SK-N-SH (cell line): ENCODE results near the gene NDUFB11. TPM values are rescaled to one million over a fixed set of nuclear protein-coding genes. Genes with fewer than 3 reads are reported as not detected.
"Not testable (repeated sequence)": the region's sequence is repeated elsewhere in the genome, so short reads cannot be mapped to it uniquely, and the experiment has no call there.

ENCODE experiments used
- CTCF ChIA-PET: fragments of 300-600, 350-600 bp; formaldehyde crosslinking; extraction: SDS; loops from one replicate; lab custom pipeline; 2021; lab: Yijun Ruan, JAX
- POLR2A ChIA-PET: fragments of 350-600 bp; sonication (Branson Sonifier 250); formaldehyde crosslinking; extraction: SDS; loops from one replicate; lab custom pipeline; 2020; ENCODE audit warnings: antibody characterized with exemption, inconsistent platforms; lab: Yijun Ruan, JAX
- DNase-seq: peaks from one replicate; pipeline ENCODE4 v3.0.0; 2012
- H2AFZ ChIP-seq: fragments of 200-600 bp; sonication (generic); 2 replicates; pipeline ENCODE4 v1.8.1; 2016; ENCODE audit warnings: antibody characterized with exemption, mild to moderate bottlenecking, low read depth
- H3F3A ChIP-seq: fragments of 200-600 bp; sonication (generic); replicated peaks from 2 replicates; pipeline ENCODE3; 2016; ENCODE audit warnings: antibody characterized with exemption, mild to moderate bottlenecking; ENCODE audit not compliant: insufficient read depth
- H3K27ac ChIP-seq, 2 experiments: fragments of 200-500 bp in 1 of 2; fragments of 200-600 bp in 1 of 2; sonication (Bioruptor generic) in 1 of 2; sonication (generic), shearing (Covaris generic) in 1 of 2; 2 replicates each; pipeline versions ENCODE4 v1.5.1 to v1.6.1; 2014 to 2016; ENCODE audit warnings: low read depth in 2 of 2, inconsistent platforms in 1 of 2, low read length in 1 of 2, mild to moderate bottlenecking in 1 of 2, mixed read lengths in 1 of 2
- H3K27me3 ChIP-seq: fragments of 200-600 bp; sonication (generic), shearing (Covaris generic); 2 replicates; pipeline ENCODE4 v1.6.1; 2016; ENCODE audit warnings: mixed run types; ENCODE audit not compliant: insufficient read depth
- H3K36me3 ChIP-seq, 2 experiments: fragments of 200-500 bp in 1 of 2; fragments of 200-600 bp in 1 of 2; sonication (Bioruptor generic) in 1 of 2; sonication (generic) in 1 of 2; replicated peaks in 1 of 2; 2 replicates each; pipeline versions ENCODE3 to v1.5.1; 2014 to 2016; ENCODE audit warnings: low read length in 1 of 2, mild to moderate bottlenecking in 1 of 2; ENCODE audit not compliant: insufficient read depth in 2 of 2, control insufficient read depth in 1 of 2
- H3K4me1 ChIP-seq, 2 experiments: fragments of 200-500 bp in 1 of 2; fragments of 200-600 bp in 1 of 2; sonication (Bioruptor generic) in 1 of 2; sonication (generic), shearing (Covaris generic) in 1 of 2; 2 replicates each; pipeline versions ENCODE4 v1.5.1 to v1.6.1; 2014 to 2016; ENCODE audit warnings: low read depth in 1 of 2, low read length in 1 of 2, mixed run types in 1 of 2; ENCODE audit not compliant: insufficient read depth in 2 of 2, control insufficient read depth in 1 of 2
- H3K4me2 ChIP-seq: fragments of 200-600 bp; sonication (generic), shearing (Covaris generic); 2 replicates; pipeline ENCODE4 v1.6.1; 2017; ENCODE audit warnings: mixed run types
- H3K4me3 ChIP-seq, 2 experiments: fragments of 200-500 bp in 1 of 2; fragments of 200-600 bp in 1 of 2; sonication (Bioruptor generic) in 1 of 2; sonication (generic), shearing (Covaris generic) in 1 of 2; 2 replicates each; pipeline versions ENCODE4 v1.5.1 to v1.8.1; 2014 to 2016; ENCODE audit warnings: low read depth in 2 of 2, inconsistent platforms in 1 of 2, low read length in 1 of 2, mild to moderate bottlenecking in 1 of 2, mixed read lengths in 1 of 2, moderate library complexity in 1 of 2
- H3K79me2 ChIP-seq: fragments of 200-600 bp; sonication (generic); 2 replicates; pipeline ENCODE4 v1.8.1; 2017; ENCODE audit warnings: mild to moderate bottlenecking; ENCODE audit not compliant: insufficient read depth
- H3K9ac ChIP-seq: fragments of 200-600 bp; sonication (generic); 2 replicates; pipeline ENCODE4 v1.6.1; 2017; ENCODE audit warnings: mixed run types
- H3K9me2 ChIP-seq: fragments of 200-600 bp; sonication (generic); 2 replicates; pipeline ENCODE4 v1.6.1; 2017; ENCODE audit warnings: mixed run types
- H3K9me3 ChIP-seq: fragments of 200-600 bp; sonication (generic); 2 replicates; pipeline ENCODE4 v1.6.1; 2017; ENCODE audit warnings: mixed run types, mild to moderate bottlenecking, moderate library complexity
- H4K20me1 ChIP-seq: fragments of 200-600 bp; sonication (generic); 2 replicates; pipeline ENCODE4 v1.6.1; 2017; ENCODE audit warnings: mild to moderate bottlenecking, mixed run types; ENCODE audit not compliant: insufficient read depth
- CHD2 ChIP-seq: fragments of 150-350 bp; IDR thresholded peaks from 2 replicates; pipeline ENCODE4 v1.6.1; 2018; ENCODE audit warnings: low read length; ENCODE audit not compliant: partially characterized antibody
- EZH2phosphoT487 ChIP-seq: fragments of 200-600 bp; sonication (generic); IDR thresholded peaks from 2 replicates; pipeline ENCODE4 v1.6.1; 2017; ENCODE audit warnings: low read depth, mixed run types, mild to moderate bottlenecking, antibody characterized with exemption, moderate library complexity, borderline replicate concordance
- FOXJ3 ChIP-seq: sonication (generic); formaldehyde crosslinking; IDR thresholded peaks from 2 replicates; pipeline ENCODE4 v1.5.1; 2020; ENCODE audit warnings: mild to moderate bottlenecking, missing genetic modification reagents
- GABPA ChIP-seq: IDR thresholded peaks from 2 replicates; pipeline ENCODE4 v1.4.0; 2012; ENCODE audit warnings: low read depth, mild to moderate bottlenecking
- MAX ChIP-seq: IDR thresholded peaks from 2 replicates; pipeline ENCODE4 v1.4.0; 2012; ENCODE audit warnings: low read depth
- NFIC ChIP-seq: IDR thresholded peaks from 2 replicates; pipeline ENCODE4 v1.4.0; 2012; ENCODE audit warnings: borderline replicate concordance
- POLR2AphosphoS5 ChIP-seq: IDR thresholded peaks from 2 replicates; pipeline ENCODE4 v1.6.1; 2012; ENCODE audit warnings: low read depth, low read length
- RAD21 ChIP-seq: IDR thresholded peaks from 2 replicates; pipeline ENCODE4 v1.6.1; 2012; ENCODE audit warnings: mild to moderate bottlenecking, low read length
- RCOR1 ChIP-seq: fragments of 150-350 bp; IDR thresholded peaks from 2 replicates; pipeline ENCODE4 v1.6.1; 2017; ENCODE audit warnings: antibody characterized with exemption, low read length
- TCF12 ChIP-seq: IDR thresholded peaks from 2 replicates; pipeline ENCODE4 v1.4.0; 2012
- ZBTB33 ChIP-seq: IDR thresholded peaks from 2 replicates; pipeline ENCODE4 v1.4.0; 2012; ENCODE audit warnings: low read depth, borderline replicate concordance
- WGBS: methylation state at CpG from one replicate; pipeline ENCODE4 v1.1.6; 2017; ENCODE audit warnings: low lambda C conversion rate; 5-methylcytosine and 5-hydroxymethylcytosine counted together
- polyA plus RNA-seq, 3 experiments: library from polyadenylated mRNA; depleted of rRNA; stranded (reverse); fragments of >200 nt; gene quantifications; 2 replicates each; pipeline ENCODE4 v1.2.3, GENCODE V29; 2012
- TF ChIP-seq, protein P1 (sequence below): fragments of 150-350 bp; IDR thresholded peaks from 2 replicates; pipeline ENCODE4 v1.6.1; 2016; ENCODE audit warnings: mild to moderate bottlenecking, low read depth, low read length
- TF ChIP-seq, protein P2 (sequence below): IDR thresholded peaks from 2 replicates; pipeline ENCODE4 v1.4.0; 2012; ENCODE audit warnings: low read depth, borderline replicate concordance

NDUFB11 gene
- polyA plus RNA-seq, 1 of the 3 experiments (the other 2 are of a cell fraction): 107 TPM

GRCh38 chrX:47129157-47129898 lies 15.2 kb downstream of the NDUFB11 start (continued):
- TF ChIP-seq GABPA (peak; percentile 70), RAD21 (no peak), POLR2AphosphoS5 (peak; percentile 81), FOXJ3 (CRISPR knock-in tag) (no peak), CHD2 (peak; percentile 89)
- TF ChIP-seq, protein P1, sequence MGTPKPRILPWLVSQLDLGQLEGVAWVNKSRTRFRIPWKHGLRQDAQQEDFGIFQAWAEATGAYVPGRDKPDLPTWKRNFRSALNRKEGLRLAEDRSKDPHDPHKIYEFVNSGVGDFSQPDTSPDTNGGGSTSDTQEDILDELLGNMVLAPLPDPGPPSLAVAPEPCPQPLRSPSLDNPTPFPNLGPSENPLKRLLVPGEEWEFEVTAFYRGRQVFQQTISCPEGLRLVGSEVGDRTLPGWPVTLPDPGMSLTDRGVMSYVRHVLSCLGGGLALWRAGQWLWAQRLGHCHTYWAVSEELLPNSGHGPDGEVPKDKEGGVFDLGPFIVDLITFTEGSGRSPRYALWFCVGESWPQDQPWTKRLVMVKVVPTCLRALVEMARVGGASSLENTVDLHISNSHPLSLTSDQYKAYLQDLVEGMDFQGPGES: peak; percentile 81

GRCh38 chrX:47124466-47124865 lies 20.0 kb downstream of the NDUFB11 start:
- H3K27me3 ChIP-seq, H4K20me1 ChIP-seq, H3K27ac ChIP-seq, DNase-seq, H3K9ac ChIP-seq, CTCF ChIA-PET, H3K4me3 ChIP-seq, H3K4me1 ChIP-seq, H2AFZ ChIP-seq, H3K79me2 ChIP-seq, H3K4me2 ChIP-seq, H3F3A ChIP-seq, H3K36me3 ChIP-seq, POLR2A ChIA-PET, H3K9me3 ChIP-seq, H3K9me2 ChIP-seq: not testable (repeated sequence)
- WGBS: 45% methylated on average over 3 of the region's 3 CpGs

DNA sequence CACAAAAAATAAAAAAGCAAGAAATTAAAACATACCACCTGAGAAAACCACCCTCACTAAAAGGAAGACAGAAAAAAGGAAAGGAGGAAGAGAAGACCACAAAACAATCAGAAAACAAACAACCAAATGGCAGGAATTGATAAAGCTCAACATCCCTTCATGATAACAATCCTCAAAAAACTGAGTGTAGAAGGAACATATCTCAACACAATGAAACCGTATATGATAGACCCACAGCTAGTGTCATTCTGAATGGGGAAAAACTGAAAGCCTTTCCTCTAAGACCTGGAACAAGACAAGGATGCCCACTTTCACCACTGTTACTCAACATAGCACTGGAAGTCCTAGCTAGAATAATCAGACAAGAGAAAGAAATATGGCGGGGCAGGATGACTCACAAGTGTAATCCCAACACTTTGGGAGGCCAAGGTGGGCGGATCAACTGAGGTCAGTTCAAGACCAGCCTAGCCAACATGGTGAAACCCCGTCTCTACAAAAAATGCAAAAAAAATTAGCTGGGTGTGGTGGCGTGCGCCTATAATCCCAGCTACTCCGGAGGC lies 27.9 kb downstream of the NDUFB11 start:
- H3F3A ChIP-seq, H3K4me1 ChIP-seq, DNase-seq, H4K20me1 ChIP-seq, H3K9me3 ChIP-seq, POLR2A ChIA-PET, H3K36me3 ChIP-seq, CTCF ChIA-PET, H3K27me3 ChIP-seq, H3K4me2 ChIP-seq, H3K9ac ChIP-seq, H3K79me2 ChIP-seq, H3K4me3 ChIP-seq, H3K27ac ChIP-seq, H3K9me2 ChIP-seq, H2AFZ ChIP-seq: not testable (repeated sequence)
- 63% methylated on average over 7 of the region's 7 CpGs for WGBS

- no peaks in the 10 kb centered on the region for H3F3A ChIP-seq
- no peaks in the 10 kb centered on the region for H4K20me1 ChIP-seq
- no peak overlapping the region for H2AFZ ChIP-seq
- ChIA-PET POLR2A (no interaction called here), CTCF (interaction anchor here (2.3 kb wide), 1 partner anchor 19 kb away, joined by 6 read pairs; no protein-coding TSS in a partner anchor)
- TF ChIP-seq MAX (no peak), TCF12 (no peak), NFIC (no peak), ZBTB33 (no peak), RCOR1 (no peak), EZH2phosphoT487 (no peak)
- TF ChIP-seq, protein P2, sequence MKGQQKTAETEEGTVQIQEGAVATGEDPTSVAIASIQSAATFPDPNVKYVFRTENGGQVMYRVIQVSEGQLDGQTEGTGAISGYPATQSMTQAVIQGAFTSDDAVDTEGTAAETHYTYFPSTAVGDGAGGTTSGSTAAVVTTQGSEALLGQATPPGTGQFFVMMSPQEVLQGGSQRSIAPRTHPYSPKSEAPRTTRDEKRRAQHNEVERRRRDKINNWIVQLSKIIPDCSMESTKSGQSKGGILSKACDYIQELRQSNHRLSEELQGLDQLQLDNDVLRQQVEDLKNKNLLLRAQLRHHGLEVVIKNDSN: no peak
- no peaks in the 10 kb centered on the region for H3K9me2 ChIP-seq
- no peak overlapping the region for H3K4me3 ChIP-seq
- no peaks in the 10 kb centered on the region for H3K36me3 ChIP-seq
- H3K4me2 ChIP-seq: no peak overlapping the region
- H3K4me1 ChIP-seq: no peaks in the 10 kb centered on the region
- no peak overlapping the region for H3K9ac ChIP-seq
- no peaks in the 10 kb centered on the region for H3K79me2 ChIP-seq
- DNase-seq: no peak
- H3K27ac ChIP-seq: no peak overlapping the region
- no peaks in the 10 kb centered on the region; the same call in 1 of the 2 replicates for H3K27me3 ChIP-seq
- 69% methylated on average over 7 of the region's 9 CpGs for WGBS
- no peaks in the 10 kb centered on the region for H3K9me3 ChIP-seq
Observed at GRCh38 chrX:47112316-47112954, 32.1 kb downstream of the NDUFB11 start.
